B cell (primary cell): Measurements from ENCODE around the gene IGFBP3. TPM values are rescaled to one million over a fixed set of nuclear protein-coding genes. Genes with fewer than 3 reads are reported as not detected.

Source experiments
- ATAC-seq: fragments of 200-7000 bp; cut with Tn5 transposase; one replicate; pipeline ENCODE4 v1.10.0; 2021; ENCODE audit warnings: low read depth, mild to moderate bottlenecking, moderate number of reproducible peaks, moderate library complexity
- CTCF ChIA-PET: fragments of 350-600 bp; sonication (Branson Sonifier 250); formaldehyde crosslinking; loops from one replicate; lab custom pipeline; 2021; ENCODE audit warnings: antibody characterized with exemption, inconsistent platforms; lab: Charles Lee
- POLR2A ChIA-PET: fragments of 350-600 bp; sonication (Branson Sonifier 250); formaldehyde crosslinking; loops from one replicate; lab custom pipeline; 2021; ENCODE audit warnings: antibody characterized with exemption; lab: Charles Lee
- DNase-seq: peaks from one replicate; pipeline ENCODE4 v3.0.0; 2013
- H2AFZ ChIP-seq: 2 replicates; pipeline ENCODE4 v1.6.1; 2012; ENCODE audit warnings: mild to moderate bottlenecking, low read depth, low read length; ENCODE audit not compliant: insufficient read depth, poor library complexity, severe bottlenecking
- H3K27ac ChIP-seq, 2 donors: 1 replicate in 1 of 2; 2 replicates in 1 of 2; pipeline ENCODE4 v1.5.1; 2012 to 2013; ENCODE audit warnings: low read length in 2 of 2, mild to moderate bottlenecking in 2 of 2, moderate library complexity in 1 of 2
- H3K27me3 ChIP-seq, 4 experiments: fragments of 200-600 bp in 1 of 4; sonication (generic) in 1 of 4; replicated peaks in 1 of 4; 1 replicate in 2 of 4; 2 replicates in 2 of 4; pipeline versions ENCODE4 v1.6.1 to v1.7.0; 2013 to 2016; ENCODE audit warnings: low read length in 3 of 4, mild to moderate bottlenecking in 2 of 4, mixed read lengths in 1 of 4, moderate library complexity in 1 of 4; ENCODE audit not compliant: insufficient read depth in 4 of 4, control insufficient read depth in 3 of 4; ENCODE audit errors: control extremely low read depth in 1 of 4
- H3K36me3 ChIP-seq, 2 experiments: replicated peaks in 1 of 2; 1 replicate in 1 of 2; 2 replicates in 1 of 2; pipeline versions ENCODE4 v1.6.1 to v1.7.1; 2013; ENCODE audit warnings: low read length in 1 of 2; ENCODE audit not compliant: insufficient read depth in 2 of 2, control insufficient read depth in 1 of 2; ENCODE audit errors: control extremely low read depth in 1 of 2, extremely low read depth in 1 of 2
- H3K4me1 ChIP-seq, 2 donors: fragments of 200-600 bp in 1 of 2; sonication (generic) in 1 of 2; 1 replicate in 1 of 2; 2 replicates in 1 of 2; pipeline versions ENCODE4 v1.5.1 to v1.6.1; 2013 to 2017; ENCODE audit warnings: low read length in 2 of 2; ENCODE audit not compliant: control insufficient read depth in 2 of 2, insufficient read depth in 2 of 2
- H3K4me2 ChIP-seq: replicated peaks from 2 replicates; pipeline ENCODE3; 2012; ENCODE audit warnings: mild to moderate bottlenecking, low read depth, low read length; ENCODE audit not compliant: poor library complexity, severe bottlenecking
- H3K4me3 ChIP-seq, 5 experiments: fragments of 200-600 bp in 1 of 5; sonication (generic) in 1 of 5; 1 replicate in 3 of 5; 2 replicates in 2 of 5; pipeline versions ENCODE4 v1.5.1 to v1.7.0; 2011 to 2016; ENCODE audit warnings: low read length in 4 of 5, mild to moderate bottlenecking in 4 of 5, low read depth in 2 of 5, control low read depth in 1 of 5, moderate library complexity in 1 of 5; ENCODE audit not compliant: insufficient read depth in 1 of 5; ENCODE audit errors: control extremely low read depth in 1 of 5, extremely low read depth in 1 of 5
- H3K79me2 ChIP-seq: fragments of 200-600 bp; sonication (generic); one replicate; pipeline ENCODE4 v1.6.0; 2016; ENCODE audit warnings: low read length; ENCODE audit not compliant: control insufficient read depth, insufficient read depth
- H3K9ac ChIP-seq: fragments of 200-600 bp; sonication (generic); 2 replicates; pipeline ENCODE4 v1.6.1; 2017; ENCODE audit warnings: mild to moderate bottlenecking, low read length, moderate library complexity
- H3K9me3 ChIP-seq, 3 donors: one replicate each; pipeline versions ENCODE4 v1.6.1 to v1.7.1; 2013; ENCODE audit warnings: low read length in 2 of 3; ENCODE audit not compliant: control insufficient read depth in 2 of 3, insufficient read depth in 1 of 3; ENCODE audit errors: control extremely low read depth in 1 of 3
- H4K20me1 ChIP-seq: 2 replicates; pipeline ENCODE4 v1.6.0; 2012; ENCODE audit warnings: mild to moderate bottlenecking, low read length; ENCODE audit not compliant: insufficient read depth, control insufficient read depth, poor library complexity, severe bottlenecking
- H3K27ac Mint-ChIP-seq: one replicate; pipeline ENCODE4 v1.8.0; 2021; ENCODE audit warnings: mixed read lengths
- H3K27me3 Mint-ChIP-seq: one replicate; pipeline ENCODE4 v1.8.0; 2021; ENCODE audit warnings: mixed read lengths
- H3K4me1 Mint-ChIP-seq: one replicate; pipeline ENCODE4 v1.8.0; 2021; ENCODE audit warnings: mixed read lengths
- H3K4me3 Mint-ChIP-seq: one replicate; pipeline ENCODE4 v1.8.0; 2021; ENCODE audit warnings: mixed read lengths
- H3K9me3 Mint-ChIP-seq: one replicate; pipeline ENCODE4 v1.8.0; 2022; ENCODE audit warnings: mixed read lengths; ENCODE audit not compliant: insufficient read depth
- CTCF ChIP-seq: fragments of 200-600 bp; IDR thresholded peaks from one replicate; pipeline ENCODE4 v1.8.0; 2022; ENCODE audit warnings: antibody characterized with exemption, mild to moderate bottlenecking
- EZH2 ChIP-seq: IDR thresholded peaks from 2 replicates; pipeline ENCODE4 v1.6.1; 2012; ENCODE audit warnings: borderline replicate concordance, low read depth, mild to moderate bottlenecking, moderate library complexity, low read length; ENCODE audit not compliant: insufficient read depth, poor library complexity, severe bottlenecking
- WGBS: methylation state at CpG from one replicate; pipeline ENCODE4 v1.1.5; 2013; ENCODE audit warnings: missing lambda C conversion rate; ENCODE audit not compliant: insufficient coverage; 5-methylcytosine and 5-hydroxymethylcytosine counted together
- intact Hi-C: fragments of 100-400 bp; cut with micrococcal nuclease; formaldehyde crosslinking; loops from one replicate; pipeline ENCODE4 v1.10.0; 2022
- polyA plus RNA-seq: library from polyadenylated mRNA; depleted of rRNA; stranded (reverse); fragments of >200 nt; gene quantifications from 2 replicates; pipeline ENCODE4 v1.2.3, GENCODE V29; 2012
- total RNA-seq, 2 donors: library from RNA; stranded (reverse); fragments of 120-200 nt in 1 of 2; gene quantifications; 1 replicate in 1 of 2; 2 replicates in 1 of 2; pipeline versions ENCODE4 v1.2.3 to v1.2.4, GENCODE V29; 2013 to 2022

The IGFBP3 gene
- total and polyA plus RNA-seq, 2 donors (not counting 1 experiment from before 2014, with no cell fraction given), result not detected

GRCh38 chr7:45872116-45873034 is 48.7 kb downstream of the IGFBP3 start:
- Mint-ChIP-seq H3K27ac (no peak overlapping the region), H3K4me3 (no peak overlapping the region), H3K9me3 (peaks cover 7% of the 10 kb centered on the region), H3K4me1 (no peaks in the 10 kb centered on the region), H3K27me3 (peaks cover 13% of the 10 kb centered on the region)
- H3K79me2 ChIP-seq, result no peaks in the 10 kb centered on the region
- intact Hi-C loops, result no loop called here
- no peak overlapping the region for H3K27ac ChIP-seq
- no peak overlapping the region for H3K4me3 ChIP-seq
- POLR2A ChIA-PET, result no interaction called here
- no peak overlapping the region for H3K4me2 ChIP-seq
- CTCF ChIA-PET, result no interaction called here
- no peak overlapping the region for H3K9ac ChIP-seq
- ATAC-seq, result no peak
- no peaks in the 10 kb centered on the region for H4K20me1 ChIP-seq
- TF ChIP-seq CTCF, result peak; percentile 29
- TF ChIP-seq EZH2, result no peak
- no peak overlapping the region for H2AFZ ChIP-seq
- 71% methylated on average over 9 of the region's 10 CpGs for WGBS
- H3K36me3 ChIP-seq, result no peaks in the 10 kb centered on the region
- H3K4me1 ChIP-seq, result no peaks in the 10 kb centered on the region
- H3K9me3 ChIP-seq, result peaks cover 0 to 12% (median 0%) of the 10 kb centered on the region in 3 donors
- DNase-seq, result no peak
- H3K27me3 ChIP-seq, result no peaks in the 10 kb centered on the region

GRCh38 chr7:45869426-45869825 is 51.6 kb downstream of the IGFBP3 start:
- CTCF ChIA-PET, result interaction anchor here (0.8 kb wide), 1 partner anchor 685 kb away, joined by 3 read pairs; no protein-coding TSS in a partner anchor
- Mint-ChIP-seq H3K4me1 (no peaks in the 10 kb centered on the region), H3K9me3 (peaks cover 5% of the 10 kb centered on the region), H3K27ac (no peak overlapping the region), H3K27me3 (peaks cover 4% of the 10 kb centered on the region), H3K4me3 (no peak overlapping the region)
- intact Hi-C loops, result no loop called here
- Histone ChIP-seq H3K4me1 (no peaks in the 10 kb centered on the region), H3K4me3 (no peak overlapping the region), H2AFZ (no peak overlapping the region), H3K4me2 (no peak overlapping the region), H3K27me3 (peaks cover 0 to under 1% (median 0%) of the 10 kb centered on the region in 4 experiments), H3K9me3 (peaks cover 0 to 4% (median 0%) of the 10 kb centered on the region in 3 donors), H4K20me1 (no peaks in the 10 kb centered on the region), H3K36me3 (no peaks in the 10 kb centered on the region), H3K27ac (no peak overlapping the region), H3K9ac (no peak overlapping the region), H3K79me2 (no peaks in the 10 kb centered on the region)
- TF ChIP-seq EZH2, result no peak
- TF ChIP-seq CTCF, result no peak
- DNase-seq (no peak), ATAC-seq (no peak)
- POLR2A ChIA-PET, result no interaction called here
- WGBS, result 80% methylated on average over 2 of the region's 4 CpGs
